K562 (cell line): Measurements from ENCODE around the gene AAGAB. TPM values are rescaled to one million over a fixed set of nuclear protein-coding genes. Genes with fewer than 3 reads are reported as not detected.
A peak's percentile ranks its signal among the peaks of the same experiment; 100 is the strongest.

ENCODE experiments used
- ATF6 ChIP-seq: sonication (generic); formaldehyde crosslinking; IDR thresholded peaks from 2 replicates; pipeline ENCODE4 v1.4.0; 2020; ENCODE audit warnings: mild to moderate bottlenecking, missing genetic modification reagents
- C11orf30 ChIP-seq: fragments of 450-650 bp; IDR thresholded peaks from 2 replicates; pipeline ENCODE4 v1.6.1; 2016; ENCODE audit warnings: low read depth, mild to moderate bottlenecking
- CGGBP1 ChIP-seq: fragments of 250-450 bp; sonication (Bioruptor Pico); IDR thresholded peaks from 2 replicates; pipeline ENCODE4 v1.9.0; 2021; ENCODE audit warnings: mild to moderate bottlenecking
- CHAMP1 ChIP-seq: fragments of 450-650 bp; IDR thresholded peaks from 2 replicates; pipeline ENCODE4 v1.6.1; 2016; ENCODE audit warnings: mild to moderate bottlenecking
- DMBX1 ChIP-seq: fragments of 250-450 bp; sonication (Bioruptor Pico); IDR thresholded peaks from 2 replicates; pipeline ENCODE4 v1.8.0; 2022; ENCODE audit warnings: inconsistent platforms, mild to moderate bottlenecking, moderate library complexity, borderline replicate concordance
- E4F1 ChIP-seq: fragments of 250-450 bp; sonication (Bioruptor Pico); IDR thresholded peaks from 2 replicates; pipeline ENCODE4 v1.5.0; 2021; ENCODE audit warnings: mild to moderate bottlenecking, borderline replicate concordance
- GATA2 ChIP-seq: sonication (generic); formaldehyde crosslinking; IDR thresholded peaks from 2 replicates; pipeline ENCODE4 v1.4.0; 2020; ENCODE audit warnings: mild to moderate bottlenecking, missing genetic modification reagents
- GATAD2B ChIP-seq: fragments of 450-650 bp; IDR thresholded peaks from 2 replicates; pipeline ENCODE4 v1.6.1; 2017; ENCODE audit warnings: mild to moderate bottlenecking, borderline replicate concordance
- GTF2A2 ChIP-seq: IDR thresholded peaks from 2 replicates; pipeline ENCODE4 v1.6.1; 2016; ENCODE audit warnings: mild to moderate bottlenecking, missing genetic modification characterization, missing compliant biosample characterization
- HMGN3 ChIP-seq: IDR thresholded peaks from 2 replicates; pipeline ENCODE4 v1.6.1; 2011; ENCODE audit warnings: borderline replicate concordance, low read depth, mild to moderate bottlenecking, mixed read lengths, low read length; ENCODE audit not compliant: insufficient read length; ENCODE audit errors: extremely low read depth
- PHF21A ChIP-seq: fragments of 450-650 bp; IDR thresholded peaks from 2 replicates; pipeline ENCODE4 v1.6.1; 2017; ENCODE audit warnings: low read depth, borderline replicate concordance
- PREB ChIP-seq: sonication (generic); formaldehyde crosslinking; IDR thresholded peaks from 2 replicates; pipeline ENCODE4 v1.8.1; 2023; ENCODE audit warnings: mild to moderate bottlenecking, missing genetic modification reagents
- RCOR1 ChIP-seq, 2 experiments: IDR thresholded peaks; 2 replicates each; pipeline ENCODE4 v1.6.1; 2012; ENCODE audit warnings: low read depth in 2 of 2, low read length in 2 of 2, borderline replicate concordance in 1 of 2, improper control_type of control experiment in 1 of 2
- SMARCC2 ChIP-seq: fragments of 450-650 bp; IDR thresholded peaks from 2 replicates; pipeline ENCODE4 v1.6.1; 2017; ENCODE audit warnings: antibody characterized with exemption, moderate library complexity, mild to moderate bottlenecking, low read depth
- SNRNP70 ChIP-seq: fragments of 200-400 bp; formaldehyde crosslinking; optimal IDR thresholded peaks from 2 replicates; pipeline ENCODE3; 2017; ENCODE audit warnings: low read depth, low read length
- TRIM28 ChIP-seq: fragments of 450-650 bp; IDR thresholded peaks from 2 replicates; pipeline ENCODE4 v1.6.1; 2017
- ZC3H8 ChIP-seq: fragments of 450-650 bp; IDR thresholded peaks from 2 replicates; pipeline ENCODE4 v1.6.1; 2017
- ZNF197 ChIP-seq: fragments of 200-800 bp; sonication (Bioruptor generic); IDR thresholded peaks from 2 replicates; pipeline ENCODE4 v1.6.1; 2016; ENCODE audit warnings: low read depth, missing genetic modification characterization, missing compliant biosample characterization
- ZNF212 ChIP-seq: fragments of 450-650 bp; formaldehyde crosslinking; IDR thresholded peaks from 2 replicates; pipeline ENCODE4 v1.4.0; 2020; ENCODE audit warnings: mild to moderate bottlenecking
- ZNF696 ChIP-seq: fragments of 250-450 bp; sonication (Bioruptor Pico); conservative IDR thresholded peaks from 2 replicates; pipeline ENCODE4 v1.4.0; 2020; ENCODE audit warnings: mild to moderate bottlenecking, moderate library complexity
- ZNF780A ChIP-seq: fragments of 250-450 bp; sonication (Bioruptor Pico); IDR thresholded peaks from 2 replicates; pipeline ENCODE4 v1.5.0; 2021; ENCODE audit warnings: mild to moderate bottlenecking
- polyA plus RNA-seq, 8 experiments: library from polyadenylated mRNA; depleted of rRNA in 4 of 8; stranded (reverse) in 5 of 8; unstranded in 3 of 8; fragments of >200 nt; fragmentation: Nextera tagmentation in 2 of 8; fragmentation: Illumina TruSeq in 1 of 8; extraction: Ambion mirVana in 2 of 8; extraction: Trizol in 1 of 8; gene quantifications; 2 replicates each; pipeline versions ENCODE4 v1.2.1 to v1.2.3, GENCODE V29; 2011 to 2014; ENCODE audit warnings: inconsistent platforms in 1 of 8, missing spikeins in 1 of 8
- total RNA-seq, 7 experiments: library from RNA; depleted of rRNA in 6 of 7; stranded (reverse); fragments of >200 nt in 6 of 7; fragmentation: Illumina TruSeq in 2 of 7; extraction: Trizol in 2 of 7; gene quantifications; 2 replicates each; pipeline versions ENCODE4 v1.2.1 to v1.2.3, GENCODE V29; 2011 to 2021; ENCODE audit warnings: low replicate concordance in 1 of 7

Gene AAGAB
- total and polyA plus RNA-seq, 9 of the 15 experiments (the other 6 are each of a cell fraction or from before 2014, with no cell fraction given): 17.8 to 109 (median 58.3) TPM

GRCh38 chr15:67178569-67179210 lies 75.8 kb downstream of the AAGAB start (continued):
- no peak for TF ChIP-seq ZNF696
- TF ChIP-seq PHF21A: peak; percentile 64; the same call in 1 of the 2 replicates
- no peak for TF ChIP-seq GATAD2B
- no peak for TF ChIP-seq TRIM28
- no peak for TF ChIP-seq HMGN3
- no peak for TF ChIP-seq ZNF780A (CRISPR knock-in tag)
- TF ChIP-seq C11orf30: no peak
- no peak for TF ChIP-seq CHAMP1
- no peak for TF ChIP-seq PREB (CRISPR knock-in tag)
- TF ChIP-seq DMBX1 (CRISPR knock-in tag): no peak
- no peak for TF ChIP-seq ZNF197 (CRISPR knock-in tag)
- TF ChIP-seq ATF6: no peak
- TF ChIP-seq GATA2: peak; percentile 85
- TF ChIP-seq RCOR1 (IDR thresholded peaks at IDR 0.05; ENCODE audit: borderline replicate concordance in 1 of 2, low read depth in 2 of 2, low read length in 2 of 2): peak in 1 of 2 experiments; percentile 90; a peak in 2 of 4 replicates
- TF ChIP-seq GTF2A2 (tag): no peak
- TF ChIP-seq E4F1 (CRISPR knock-in tag): no peak
- TF ChIP-seq ZNF212 (CRISPR knock-in tag): no peak
- TF ChIP-seq ZC3H8: no peak
- no peak for TF ChIP-seq SMARCC2
- no peak for TF ChIP-seq CGGBP1
- TF ChIP-seq SNRNP70: no peak
